Activated naive CD8-positive, alpha-beta T cell treated with anti-CD3 and anti-CD28 coated beads, Interleukin-2, amount 50 U/mL, for 16 hours (primary cell): ENCODE measurements around the gene KRT4.

Experiments used
- DNase-seq: peaks from one replicate; pipeline ENCODE4 v3.0.0-alpha.2; 2020; ENCODE audit warnings: low read depth, low spot score

Gene KRT4

DNA sequence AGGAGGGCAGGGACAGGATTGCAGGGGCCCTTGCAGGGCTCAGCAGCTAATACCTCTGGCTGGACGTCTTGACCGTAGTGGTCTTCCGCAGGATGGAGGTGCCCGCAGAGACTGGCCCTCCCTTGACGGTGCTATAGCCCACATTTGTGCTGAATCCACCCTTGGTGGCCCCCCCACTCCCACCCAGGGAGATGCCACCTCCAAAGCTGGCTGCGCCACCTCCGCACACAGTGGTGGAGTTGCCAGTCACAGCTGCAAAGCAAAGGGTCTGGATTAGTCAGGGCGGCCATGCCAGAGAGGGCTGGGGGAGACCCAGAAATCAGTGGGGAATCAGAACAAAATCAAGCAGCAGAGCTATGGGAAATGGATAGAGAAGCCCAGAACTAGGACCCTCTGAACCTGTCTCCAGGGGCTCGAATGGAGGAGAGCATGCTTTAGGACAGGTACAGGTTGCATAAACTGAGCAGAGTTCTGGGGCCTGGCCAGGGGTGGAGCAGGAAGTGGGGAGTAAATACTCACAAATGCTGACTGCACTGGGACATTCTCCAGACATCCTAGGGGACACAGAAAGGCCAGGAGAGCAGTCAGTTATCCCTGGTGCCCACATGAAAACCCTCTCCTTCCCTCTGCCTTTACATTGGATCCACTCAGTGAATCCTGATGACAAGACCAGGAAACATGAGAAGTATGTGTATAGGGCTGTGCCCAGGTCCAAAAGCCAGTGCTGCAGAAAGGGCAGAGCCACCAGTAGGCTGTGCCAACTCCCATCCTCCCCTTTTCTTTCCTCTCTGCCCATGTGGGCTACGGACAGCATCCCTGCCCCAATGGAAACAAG lies 8.1 kb upstream of the KRT4 start:
- DNase-seq = no peak

GRCh38 chr12:52821071-52821730 lies 7.3 kb upstream of the KRT4 start:
- no peak for DNase-seq

GRCh38 chr12:52820521-52820920 lies 6.6 kb upstream of the KRT4 start:
- no peak for DNase-seq

DNA sequence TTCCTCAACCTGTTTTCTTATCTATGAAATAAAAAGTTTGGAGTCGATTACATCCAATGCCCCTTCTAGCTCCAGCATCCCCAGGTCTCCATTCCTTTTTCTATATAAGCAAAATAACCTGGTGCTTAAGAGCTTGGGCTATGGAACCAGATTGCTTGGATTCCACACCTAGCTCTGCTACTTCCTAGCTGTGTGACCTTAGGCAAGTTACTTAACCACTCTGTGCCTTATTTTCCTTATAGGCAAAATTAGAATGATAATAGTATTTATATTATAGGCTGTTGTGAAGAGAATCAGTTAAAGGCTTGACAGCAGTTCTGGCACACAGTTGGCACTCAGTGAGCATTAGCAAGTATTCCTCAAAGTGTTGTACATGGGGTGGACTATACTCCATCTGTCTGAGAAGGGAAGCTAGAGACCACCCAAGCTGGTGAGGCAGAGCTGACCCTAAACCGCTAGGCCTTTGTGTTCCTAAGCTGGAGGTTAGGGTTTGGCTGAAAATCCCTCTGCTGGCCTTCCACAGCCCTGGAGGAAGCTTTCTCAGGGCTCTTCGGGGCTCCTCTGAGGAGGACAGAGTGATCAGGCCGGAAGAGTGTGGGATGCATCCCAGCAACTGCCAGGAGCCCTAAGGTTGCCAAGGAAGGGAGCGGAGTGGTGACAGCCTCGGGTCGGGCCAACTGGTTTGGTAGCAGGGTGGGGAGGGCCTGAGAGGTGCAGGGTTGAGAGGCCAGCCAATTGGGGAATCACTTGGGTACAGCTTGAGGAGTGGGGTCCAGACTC lies 6.0 kb upstream of the KRT4 start:
- no peak for DNase-seq

DNA sequence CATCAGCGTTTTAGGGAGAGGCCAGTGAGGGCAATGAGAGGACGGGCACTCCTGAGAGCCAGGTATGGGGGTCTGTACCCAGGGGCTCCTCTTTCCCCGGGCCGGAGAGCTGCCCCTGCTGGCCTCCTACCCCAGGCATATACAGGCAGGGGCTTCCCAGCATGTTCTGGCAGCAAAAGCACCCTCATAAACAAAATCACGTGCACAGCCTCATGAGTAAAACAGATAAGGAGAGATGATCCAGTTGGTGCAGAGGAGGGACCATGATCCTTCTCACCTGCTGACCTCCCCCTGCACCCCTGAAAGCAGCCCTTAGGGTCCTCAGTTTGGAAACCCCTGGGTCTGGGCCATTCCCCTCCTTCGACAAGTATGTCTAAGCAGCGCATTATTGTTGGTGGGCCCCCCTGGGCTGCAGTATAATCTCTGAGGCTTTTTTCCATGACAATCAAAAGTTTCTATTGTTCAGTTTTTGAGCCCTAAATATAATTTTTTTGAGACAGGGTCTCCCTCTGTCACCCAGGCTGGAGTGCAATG lies 5.0 kb upstream of the KRT4 start:
- DNase-seq = no peak

DNA sequence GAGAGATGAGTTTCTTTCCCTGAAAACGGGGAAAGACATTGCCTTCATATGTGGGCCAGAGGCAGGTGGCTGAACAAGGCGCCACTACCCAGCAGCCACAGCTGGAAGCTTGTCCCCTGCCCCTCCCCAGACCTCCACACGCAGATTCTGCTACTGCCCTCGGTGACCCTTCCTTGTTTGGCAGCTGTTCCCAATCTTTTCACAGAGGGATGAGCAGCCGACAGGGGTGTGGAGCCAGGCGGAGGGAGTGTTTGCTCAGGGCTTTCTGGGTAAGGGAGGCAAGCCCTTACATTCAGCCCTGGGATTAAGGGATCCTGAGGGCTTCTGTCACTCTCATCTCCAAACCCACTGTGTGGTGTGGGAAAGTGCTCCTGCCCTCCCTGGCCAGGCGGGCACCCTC lies 4.5 kb upstream of the KRT4 start:
- no peak for DNase-seq

- no peak for DNase-seq
These were observed 3.9 kb upstream of the KRT4 start for GRCh38 chr12:52817699-52818238.

GRCh38 chr12:52817003-52817698 lies 3.2 kb upstream of the KRT4 start:
- DNase-seq = no peak

DNA sequence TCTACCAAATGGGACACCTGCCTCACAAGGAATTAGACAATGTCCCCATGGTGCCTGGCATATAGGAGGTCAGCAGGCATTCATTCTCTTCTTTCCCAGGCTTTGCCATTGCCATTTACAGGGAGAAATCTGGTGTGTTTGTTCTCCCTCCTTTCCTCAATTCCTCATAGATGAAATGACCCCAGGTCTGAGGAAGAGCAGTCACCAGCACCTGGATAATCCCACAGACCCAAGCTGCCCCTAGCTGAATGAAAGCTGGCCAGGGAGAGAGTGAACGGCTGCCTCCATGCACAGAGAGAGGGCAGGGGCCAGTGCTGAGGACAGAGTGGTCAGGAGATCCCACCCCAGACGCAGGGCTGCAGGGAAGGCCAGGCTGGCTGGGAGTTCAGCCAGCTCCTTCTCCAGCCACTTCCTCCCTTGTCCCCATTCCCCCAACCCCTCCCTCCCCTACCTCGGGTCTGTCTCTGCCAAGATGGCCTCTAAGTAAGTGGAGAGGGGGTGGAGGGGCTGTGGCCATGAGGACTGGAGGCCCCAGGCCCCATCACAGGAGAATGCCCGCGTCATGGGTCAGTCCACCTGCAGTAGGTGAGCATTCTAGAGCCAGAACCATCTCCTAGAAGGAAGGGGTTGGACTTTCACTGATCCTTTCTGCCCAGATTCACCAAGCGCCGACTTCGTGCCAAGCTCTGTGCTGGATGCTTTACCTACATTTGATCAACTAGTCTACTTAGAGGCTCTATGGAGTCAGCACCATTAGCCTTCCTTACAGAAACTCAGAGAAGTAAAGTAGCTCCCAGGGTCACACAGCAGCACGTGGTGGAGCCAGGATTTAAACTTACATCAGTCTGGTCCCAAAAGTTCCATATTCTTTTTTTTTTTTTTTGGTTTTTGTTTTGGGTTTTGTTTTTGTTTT lies 2.0 kb upstream of the KRT4 start:
- DNase-seq = no peak

- DNase-seq = no peak
These were observed 1.2 kb upstream of the KRT4 start for GRCh38 chr12:52815161-52815560.

GRCh38 chr12:52814710-52815155 lies 817 bp upstream of the KRT4 start:
- DNase-seq = no peak

GRCh38 chr12:52813203-52813819 lies 605 bp downstream of the KRT4 start:
- no peak for DNase-seq

DNA sequence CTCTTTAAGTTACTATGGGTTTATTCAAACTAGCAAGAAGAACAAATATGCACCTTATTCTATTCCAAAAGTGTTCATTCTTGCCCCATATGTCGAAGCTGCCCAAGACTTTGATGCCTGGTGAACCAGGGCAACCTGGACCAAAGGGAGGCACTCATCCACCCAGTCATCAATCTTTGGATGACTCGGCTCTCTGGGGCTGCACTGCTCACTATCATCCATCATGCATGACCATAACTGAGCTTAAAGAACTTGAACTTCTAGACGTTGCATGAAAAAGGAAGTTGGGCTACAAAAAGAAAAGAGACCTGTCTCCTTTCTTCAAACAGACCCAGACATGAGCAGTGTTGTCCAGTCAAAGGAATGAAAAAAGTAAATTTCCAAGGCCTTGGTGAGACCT lies 1.2 kb downstream of the KRT4 start:
- no peak for DNase-seq

DNA sequence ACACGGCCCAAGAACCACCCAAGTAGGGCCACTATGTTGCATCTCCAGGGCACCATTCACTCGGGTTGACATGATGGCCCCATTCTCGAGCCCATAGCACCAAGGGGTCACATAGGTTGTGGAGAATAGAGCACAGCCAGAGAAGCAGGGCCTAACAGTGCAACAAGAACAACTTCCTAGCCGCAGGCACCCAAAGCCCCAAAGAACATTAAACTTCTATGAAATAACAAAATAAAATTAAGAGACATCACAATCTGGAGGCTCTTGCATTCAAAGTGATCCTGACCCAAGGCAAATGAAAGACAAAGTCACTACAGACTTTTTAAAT lies 1.9 kb downstream of the KRT4 start:
- DNase-seq = no peak

DNA sequence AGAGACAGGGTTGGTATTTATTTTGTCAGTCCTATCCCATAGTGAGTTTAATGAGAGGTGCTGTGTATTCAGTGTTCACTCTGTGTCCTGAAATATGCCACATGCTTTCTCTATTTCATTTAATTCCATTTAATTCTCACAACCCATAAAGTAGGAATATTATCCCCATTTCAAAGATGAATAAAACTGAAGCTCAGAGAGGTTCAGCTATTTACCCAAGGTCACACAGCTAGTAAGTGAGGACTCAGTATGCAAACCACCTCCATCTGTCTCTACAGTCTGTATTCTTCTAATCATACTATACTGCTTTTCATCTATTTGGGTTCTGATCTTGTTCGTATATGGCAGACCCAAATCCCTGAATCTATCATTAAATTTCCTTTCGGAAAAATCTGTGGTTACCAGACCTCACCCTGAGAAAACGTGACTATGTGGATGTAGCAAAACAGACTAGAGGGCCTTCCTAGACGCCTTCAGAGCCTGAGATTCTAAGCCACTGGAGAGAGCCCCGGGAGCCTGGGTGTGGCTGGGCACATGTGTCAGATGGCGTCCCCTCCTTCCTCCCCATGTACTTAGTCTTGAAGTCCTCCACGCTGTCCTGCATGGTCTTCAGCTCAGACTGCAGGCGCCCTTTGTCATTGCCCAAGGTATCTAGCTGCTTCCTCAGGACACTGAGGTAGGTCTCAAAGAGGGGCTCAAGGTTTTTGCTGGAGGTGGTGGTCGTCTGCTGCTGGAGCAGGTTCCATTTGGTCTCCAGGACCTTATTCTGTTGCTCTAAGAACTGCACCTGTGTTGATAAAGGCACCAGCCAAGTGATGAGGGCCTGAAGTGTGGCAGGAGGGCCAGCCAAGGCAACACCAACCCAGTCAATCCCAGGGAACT lies 2.5 kb downstream of the KRT4 start:
- DNase-seq = no peak

DNA sequence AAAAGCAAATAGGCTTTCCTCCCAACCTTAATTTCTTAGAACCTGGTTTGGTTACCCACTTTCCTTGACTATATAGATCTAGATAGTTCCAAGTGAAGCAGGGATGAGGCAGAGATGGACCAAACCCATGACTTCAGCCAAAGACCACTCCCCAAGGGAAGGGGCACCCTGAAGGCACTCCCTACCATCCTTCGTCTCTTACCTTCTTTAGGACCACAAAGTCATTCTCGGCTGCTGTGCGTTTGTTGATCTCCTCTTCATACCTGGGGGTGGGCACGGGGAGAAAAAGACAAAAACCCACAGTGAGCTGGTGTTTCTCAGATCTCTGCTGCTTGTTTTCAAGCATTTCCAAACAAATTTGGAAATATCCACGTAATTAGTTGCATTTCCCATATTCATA lies 3.4 kb downstream of the KRT4 start:
- DNase-seq = no peak

- no peak for DNase-seq
These were observed 4.8 kb downstream of the KRT4 start for GRCh38 chr12:52809166-52809565.

DNA sequence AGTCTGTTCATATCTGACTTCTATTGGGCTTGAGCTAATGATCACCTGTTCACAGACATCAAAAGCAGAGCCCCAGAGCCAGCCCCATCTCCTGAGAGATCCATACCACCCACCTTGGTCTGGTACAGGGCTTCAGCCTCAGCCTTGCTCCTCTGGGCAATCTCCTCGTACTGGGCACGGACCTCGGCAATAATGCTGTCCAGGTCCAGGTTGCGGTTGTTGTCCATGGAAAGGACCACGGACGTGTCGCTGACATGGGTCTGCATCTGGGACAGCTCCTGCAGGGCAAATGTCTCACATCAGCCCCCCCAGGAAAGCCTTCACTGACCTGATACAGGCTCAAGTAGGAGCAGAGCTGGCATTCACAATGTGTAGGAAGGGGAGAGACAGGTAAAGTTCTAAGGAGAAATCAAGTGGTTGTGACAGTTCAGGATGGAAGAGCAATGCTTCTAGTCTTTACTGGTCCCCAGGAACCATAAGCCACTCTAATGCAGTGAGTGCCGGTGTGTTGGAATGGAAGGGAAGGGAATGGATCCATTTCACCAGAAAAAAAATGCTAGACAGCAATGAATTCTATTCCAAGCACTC lies 5.2 kb downstream of the KRT4 start:
- DNase-seq = no peak
